BJ (cell line): ENCODE results near the gene KRTAP9-7. TPM values are rescaled to one million over a fixed set of nuclear protein-coding genes. Genes with fewer than 3 reads are reported as not detected.

ENCODE experiments used
- CTCF ChIA-PET: fragments of 350-600 bp; formaldehyde crosslinking; extraction: SDS; loops from one replicate; lab custom pipeline; 2021; ENCODE audit warnings: antibody characterized with exemption, inconsistent platforms; lab: Yijun Ruan, JAX
- POLR2A ChIA-PET: fragments of 300-600 bp; sonication (Branson Sonifier 250); formaldehyde crosslinking; extraction: SDS; loops from one replicate; lab custom pipeline; 2021; ENCODE audit warnings: antibody characterized with exemption; lab: Charles Lee
- DNase-seq: peaks from one replicate; pipeline ENCODE4 v3.0.0-alpha.2; 2011; ENCODE audit warnings: low read depth
- H3K27me3 ChIP-seq: 2 replicates; pipeline ENCODE4 v1.6.0; 2011; ENCODE audit warnings: low read length; ENCODE audit not compliant: control insufficient read depth, insufficient read depth
- H3K36me3 ChIP-seq: 2 replicates; pipeline ENCODE4 v1.5.1; 2011; ENCODE audit warnings: low read length; ENCODE audit not compliant: control insufficient read depth, insufficient read depth
- H3K4me3 ChIP-seq: 2 replicates; pipeline ENCODE4 v1.5.1; 2011; ENCODE audit warnings: low read depth, mild to moderate bottlenecking, control low read depth, low read length
- CTCF ChIP-seq: IDR thresholded peaks from 2 replicates; pipeline ENCODE4 v1.5.1; 2011; ENCODE audit warnings: low read depth, mild to moderate bottlenecking, control low read depth, inconsistent platforms, low read length, moderate library complexity; ENCODE audit not compliant: insufficient read depth
- polyA plus RNA-seq: library from polyadenylated mRNA; depleted of rRNA; stranded (reverse); fragments of >200 nt; gene quantifications from 2 replicates; pipeline ENCODE4 v1.2.3, GENCODE V29; 2011

The KRTAP9-7 gene
- polyA plus RNA-seq, 1 experiment, result not detected

- no peak for DNase-seq
- ChIA-PET CTCF (interaction anchor here (1.0 to 2.4 kb wide), 2 partner anchors 13 to 351 kb away, joined by 3 to 9 read pairs; no protein-coding TSS in a partner anchor), POLR2A (no interaction called here)
- Histone ChIP-seq H3K36me3 (no peaks in the 10 kb centered on the region), H3K27me3 (no peaks in the 10 kb centered on the region), H3K4me3 (no peak overlapping the region)
- TF ChIP-seq CTCF, result no peak
These were observed 40.4 kb downstream of the KRTAP9-7 start for GRCh38 chr17:41315814-41316445.

GRCh38 chr17:41318231-41318630 lies 42.7 kb downstream of the KRTAP9-7 start:
- ChIA-PET POLR2A (no interaction called here), CTCF (no interaction called here)
- H3K4me3 ChIP-seq, result no peak overlapping the region
- TF ChIP-seq CTCF, result no peak
- H3K36me3 ChIP-seq, result no peaks in the 10 kb centered on the region
- H3K27me3 ChIP-seq, result no peaks in the 10 kb centered on the region
- no peak for DNase-seq

GRCh38 chr17:41322094-41322902 lies 46.8 kb downstream of the KRTAP9-7 start:
- Histone ChIP-seq H3K4me3 (no peak overlapping the region), H3K36me3 (no peaks in the 10 kb centered on the region), H3K27me3 (no peaks in the 10 kb centered on the region)
- TF ChIP-seq CTCF, result peak; percentile 91
- peak; percentile 38 for DNase-seq
- ChIA-PET POLR2A (interaction anchor here (1.0 kb wide), 1 partner anchor 263 kb away, joined by 4 read pairs; no protein-coding TSS in a partner anchor), CTCF (interaction anchor here (0.6 to 4.1 kb wide), 50 partner anchors 9 to 516 kb away, joined by 3 to 28 read pairs (median 4); partner anchors contain the start of gene KRTAP16-1)

GRCh38 chr17:41322903-41323895 lies 47.7 kb downstream of the KRTAP9-7 start:
- TF ChIP-seq CTCF, result no peak
- H3K36me3 ChIP-seq, result no peaks in the 10 kb centered on the region
- POLR2A ChIA-PET, result interaction anchor here (1.0 kb wide), 1 partner anchor 264 kb away, joined by 4 read pairs; no protein-coding TSS in a partner anchor

More at GRCh38 chr17:41322903-41323895, 47.7 kb downstream of the KRTAP9-7 start:
- H3K27me3 ChIP-seq, result no peaks in the 10 kb centered on the region
- no peak for DNase-seq
- no peak overlapping the region for H3K4me3 ChIP-seq
- CTCF ChIA-PET, result interaction anchor here (0.7 to 4.1 kb wide), 42 partner anchors 9 to 517 kb away, joined by 3 to 28 read pairs (median 4); partner anchors contain the start of gene KRTAP16-1
